ENCODE results near the gene CHST11. TPM values are rescaled to one million over a fixed set of nuclear protein-coding genes. Genes with fewer than 3 reads are reported as not detected.

The CHST11 gene
- total RNA-seq, 1 experiment from 2014 or later = 6.7 TPM

DNA sequence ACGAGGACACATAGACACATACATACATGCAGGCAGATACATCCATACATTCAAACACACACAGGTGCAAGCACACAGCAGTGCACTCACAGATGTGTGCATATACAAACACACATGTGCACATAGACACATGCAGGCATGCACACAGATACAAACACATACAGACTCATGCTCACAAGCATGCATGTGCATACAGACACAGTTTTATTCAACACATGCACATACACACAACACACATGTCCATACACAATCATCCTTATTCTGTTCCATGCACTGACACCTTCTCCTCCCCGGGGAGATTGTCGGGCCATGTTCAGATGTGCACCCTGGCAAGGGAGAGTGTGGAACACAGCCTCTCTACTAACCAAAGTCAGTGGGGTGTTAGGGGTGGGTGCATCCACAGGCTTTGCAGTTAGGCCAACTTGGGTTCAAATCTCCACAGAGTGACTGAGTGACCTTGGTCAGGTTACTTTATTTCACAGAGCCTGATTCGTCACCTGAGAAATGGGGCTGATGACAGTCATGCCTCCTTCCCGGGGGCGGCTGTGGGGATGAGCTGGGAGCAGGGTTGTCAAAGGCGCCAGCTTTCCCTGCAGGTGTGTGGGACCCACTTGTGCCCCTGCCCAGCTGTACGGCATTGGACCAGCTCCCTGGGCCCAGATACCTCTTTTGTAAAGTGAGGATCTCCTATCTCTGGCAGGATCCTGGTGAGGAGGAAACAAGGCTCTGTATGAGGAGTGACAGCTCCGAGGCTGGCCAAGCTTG, 251.2 kb downstream of the CHST11 start:
- no peaks in the 10 kb centered on the region; a peak in 1 of 7 replicates for H3K36me3 Mint-ChIP-seq (ENCODE audit: insufficient read depth in 1 of 3, low read depth in 3 of 3)

More for the DNA sequence above, 251.2 kb downstream of the CHST11 start:
- no peak overlapping the region for H3K23ac ChIP-seq (ENCODE audit: insufficient read length, low read depth, low read length)
- Mint-ChIP-seq H3K27me3 (ENCODE audit: low read depth) (no peaks in the 10 kb centered on the region; the same call in 1 of the 2 replicates), H3K4me1 (peaks cover 69 to 85% of the 10 kb centered on the region in 2 experiments), H3K4me3 (no peak overlapping the region), H3K9me3 (no peaks in the 10 kb centered on the region), H3K27ac (peak overlapping the region in 2 of 3 experiments; percentile 18 to 69; a peak in 5 of 7 replicates)
- no peak overlapping the region for H2BK120ac ChIP-seq (ENCODE audit: low read depth, low read length, poor library complexity, severe bottlenecking)
- H2BK20ac ChIP-seq (ENCODE audit: low read depth, low read length, poor library complexity, severe bottlenecking) = no peak overlapping the region
- no peak overlapping the region for H2AK5ac ChIP-seq (ENCODE audit: insufficient read length, low read length)
- H3K9ac ChIP-seq (ENCODE audit: extremely low read depth, insufficient read length, low read length) = no peak overlapping the region
- H3K18ac ChIP-seq (ENCODE audit: insufficient read length, low read depth, low read length) = no peak overlapping the region
- H3T11ph ChIP-seq (ENCODE audit: low read length) = no peak overlapping the region
- H3K56ac ChIP-seq (ENCODE audit: insufficient read length, low read depth, low read length) = no peak overlapping the region
- H3K4ac ChIP-seq (ENCODE audit: low read depth, low read length) = no peak overlapping the region
- no peak overlapping the region for H4K5ac ChIP-seq (ENCODE audit: insufficient read length, low read depth, low read length)
- H4K20me1 ChIP-seq (ENCODE audit: control insufficient read depth, insufficient read depth, insufficient read length) = no peaks in the 10 kb centered on the region
- H2BK15ac ChIP-seq (ENCODE audit: low read depth, low read length) = no peak overlapping the region
- TF ChIP-seq, protein P1, sequence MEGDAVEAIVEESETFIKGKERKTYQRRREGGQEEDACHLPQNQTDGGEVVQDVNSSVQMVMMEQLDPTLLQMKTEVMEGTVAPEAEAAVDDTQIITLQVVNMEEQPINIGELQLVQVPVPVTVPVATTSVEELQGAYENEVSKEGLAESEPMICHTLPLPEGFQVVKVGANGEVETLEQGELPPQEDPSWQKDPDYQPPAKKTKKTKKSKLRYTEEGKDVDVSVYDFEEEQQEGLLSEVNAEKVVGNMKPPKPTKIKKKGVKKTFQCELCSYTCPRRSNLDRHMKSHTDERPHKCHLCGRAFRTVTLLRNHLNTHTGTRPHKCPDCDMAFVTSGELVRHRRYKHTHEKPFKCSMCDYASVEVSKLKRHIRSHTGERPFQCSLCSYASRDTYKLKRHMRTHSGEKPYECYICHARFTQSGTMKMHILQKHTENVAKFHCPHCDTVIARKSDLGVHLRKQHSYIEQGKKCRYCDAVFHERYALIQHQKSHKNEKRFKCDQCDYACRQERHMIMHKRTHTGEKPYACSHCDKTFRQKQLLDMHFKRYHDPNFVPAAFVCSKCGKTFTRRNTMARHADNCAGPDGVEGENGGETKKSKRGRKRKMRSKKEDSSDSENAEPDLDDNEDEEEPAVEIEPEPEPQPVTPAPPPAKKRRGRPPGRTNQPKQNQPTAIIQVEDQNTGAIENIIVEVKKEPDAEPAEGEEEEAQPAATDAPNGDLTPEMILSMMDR (conservative IDR thresholded peaks at IDR 0.05) = no peak
- no peak overlapping the region for H3K27ac ChIP-seq (ENCODE audit: insufficient read length, low read depth, low read length)
- no peak overlapping the region for H3K4me2 ChIP-seq (ENCODE audit: insufficient read depth, insufficient read length, low read length)
- no peak overlapping the region for H4K8ac ChIP-seq (replicated peaks; ENCODE audit: insufficient read length, low read depth, low read length)
- DNase-seq = no peak
- no peaks in the 10 kb centered on the region for H3K79me2 ChIP-seq (ENCODE audit: insufficient read depth, low read length)
- peak overlapping the region; percentile 27 for H4K91ac ChIP-seq (ENCODE audit: insufficient read length, low read depth, low read length)
- H3K79me1 ChIP-seq (ENCODE audit: insufficient read depth, low read depth, low read length, poor library complexity, severe bottlenecking) = no peaks in the 10 kb centered on the region
- H2BK5ac ChIP-seq (ENCODE audit: insufficient read length, low read length) = no peak overlapping the region
- no peaks in the 10 kb centered on the region for H3K23me2 ChIP-seq (ENCODE audit: insufficient read length, low read depth, low read length, poor library complexity, severe bottlenecking)
- no peak overlapping the region for H2AFZ ChIP-seq (ENCODE audit: low read length)
- WGBS (ENCODE audit: extremely low coverage, insufficient read length, low lambda C conversion rate) = no CpG with 5 or more reads among the region's 9 CpGs
- no peaks in the 10 kb centered on the region for H3K9me3 ChIP-seq (ENCODE audit: control insufficient read depth, low read depth, low read length)
- H2BK12ac ChIP-seq (ENCODE audit: insufficient read length, low read depth, low read length) = no peak overlapping the region
- H3K27me3 ChIP-seq (ENCODE audit: insufficient read depth, low read length) = no peaks in the 10 kb centered on the region
- H3K14ac ChIP-seq (ENCODE audit: insufficient read depth, low read length) = peak overlapping the region; percentile 0; the same call in 1 of the 2 replicates
- peaks cover 13% of the 10 kb centered on the region; the same call in 1 of the 2 replicates for H3K4me1 ChIP-seq (ENCODE audit: insufficient read depth, low read length)
